ENCODE results near the gene BTK.

Gene BTK

GRCh38 chrX:101395789-101396188 lies 9.8 kb upstream of the BTK start:
- intact Hi-C loops (cut with DNase I), result no loop called here

GRCh38 chrX:101394372-101394771 lies 8.4 kb upstream of the BTK start:
- intact Hi-C loops (cut with DNase I), result no loop called here
- DNase-seq, result no peak

More at GRCh38 chrX:101395789-101396188, 9.8 kb upstream of the BTK start:
- no peak for DNase-seq

GRCh38 chrX:101393530-101394305 lies 7.7 kb upstream of the BTK start:
- no peak for DNase-seq
- intact Hi-C loops (cut with DNase I), result no loop called here

- no peak for DNase-seq
- intact Hi-C loops (cut with DNase I), result no loop called here
Observed at GRCh38 chrX:101391831-101392230, 5.8 kb upstream of the BTK start.

GRCh38 chrX:101390664-101391525 lies 4.9 kb upstream of the BTK start, which contains the start of gene RPL36A:
Gene RPL36A, plus strand, starts transcription at chrX:101391011. Its CDS starts 33 bp downstream, at chrX:101391044.
- intact Hi-C loops (cut with DNase I), result no loop called here
- peak; percentile 67 to 98 (median 82) for DNase-seq

GRCh38 chrX:101388604-101389003 lies 2.6 kb upstream of the BTK start:
- intact Hi-C loops (cut with DNase I), result no loop called here
- DNase-seq, result no peak

GRCh38 chrX:101386542-101386885 lies 523 bp upstream of the BTK start:
- intact Hi-C loops (cut with DNase I), result no loop called here
- DNase-seq, result no peak

- intact Hi-C loops (cut with DNase I), result no loop called here
- no peak for DNase-seq
Observed at GRCh38 chrX:101385026-101385684, 836 bp downstream of the BTK start.

GRCh38 chrX:101383679-101384205 lies 2.2 kb downstream of the BTK start:
- no peak for DNase-seq
- intact Hi-C loops (cut with DNase I), result no loop called here

- DNase-seq, result no peak
- intact Hi-C loops (cut with DNase I), result no loop called here
Observed at GRCh38 chrX:101377547-101377946, 8.4 kb downstream of the BTK start.

GRCh38 chrX:101370888-101371504 lies 15.0 kb downstream of the BTK start:
- no peak for DNase-seq

GRCh38 chrX:101369687-101370086 lies 16.3 kb downstream of the BTK start:
- no peak for DNase-seq
- intact Hi-C loops (cut with DNase I), result no loop called here

More at GRCh38 chrX:101370888-101371504, 15.0 kb downstream of the BTK start:
- intact Hi-C loops (cut with DNase I), result no loop called here

GRCh38 chrX:101368800-101369199 lies 17.2 kb downstream of the BTK start:
- DNase-seq, result no peak
- intact Hi-C loops (cut with DNase I), result no loop called here

- DNase-seq, result no peak
- intact Hi-C loops (cut with DNase I), result no loop called here
Observed at GRCh38 chrX:101365301-101365795, 20.6 kb downstream of the BTK start.

GRCh38 chrX:101362757-101363156 lies 23.2 kb downstream of the BTK start:
- intact Hi-C loops (cut with DNase I), result no loop called here
- DNase-seq, result no peak

- DNase-seq, result no peak
- intact Hi-C loops (cut with DNase I), result no loop called here
Observed at GRCh38 chrX:101362116-101362515, 23.9 kb downstream of the BTK start.

GRCh38 chrX:101360390-101360789 lies 25.6 kb downstream of the BTK start:
- no peak for DNase-seq
- intact Hi-C loops (cut with DNase I), result no loop called here

GRCh38 chrX:101359966-101360365 lies 26.0 kb downstream of the BTK start:
- intact Hi-C loops (cut with DNase I), result no loop called here
- no peak for DNase-seq

GRCh38 chrX:101357166-101357795 lies 28.7 kb downstream of the BTK start:
- intact Hi-C loops (cut with DNase I), result no loop called here
- DNase-seq, result no peak

- DNase-seq, result no peak
- intact Hi-C loops (cut with DNase I), result no loop called here
Observed at GRCh38 chrX:101349193-101349562, 36.8 kb downstream of the BTK start.
